IMR-90 (cell line): Measurements from ENCODE around the gene GGPS1.
"Not testable (repeated sequence)": the region's sequence is repeated elsewhere in the genome, so short reads cannot be mapped to it uniquely, and the experiment has no call there.

ENCODE experiments used
- CTCF ChIP-seq: conservative IDR thresholded peaks from 2 replicates; pipeline ENCODE4 v1.5.1; 2012; ENCODE audit warnings: mild to moderate bottlenecking, low read depth, low read length, improper control_type of control experiment
- POLR2A ChIP-seq: IDR thresholded peaks from 2 replicates; pipeline ENCODE4 v1.6.1; 2012; ENCODE audit warnings: mild to moderate bottlenecking, low read depth, low read length
- RAD21 ChIP-seq: IDR thresholded peaks from 2 replicates; pipeline ENCODE4 v1.6.1; 2012; ENCODE audit warnings: low read length, improper control_type of control experiment

DNA sequence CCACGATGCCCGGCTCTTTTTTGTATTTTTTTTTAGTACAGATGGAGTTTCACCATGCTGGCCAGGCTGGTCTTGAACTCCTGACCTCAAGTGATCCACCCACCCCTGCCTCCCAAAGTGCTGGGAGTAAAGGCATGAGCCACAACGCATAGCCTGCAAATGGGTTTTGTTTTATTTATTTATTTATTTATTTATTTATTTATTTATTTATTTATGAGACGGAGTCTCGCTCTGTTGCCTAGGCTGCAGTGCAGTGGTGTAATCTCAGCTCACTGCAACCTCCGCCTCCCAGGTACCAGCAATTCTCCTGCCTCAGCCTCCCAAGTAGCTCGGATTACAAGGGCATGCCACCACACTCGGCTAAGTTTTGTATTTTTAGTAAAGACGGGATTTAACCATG lies 35.8 kb downstream of the GGPS1 start:
- not testable (repeated sequence) for TF ChIP-seq CTCF, RAD21, POLR2A
